Right kidney (tissue), 1 donor: Measurements from ENCODE around the gene TRIO.

Source experiments
- DNase-seq: peaks from one replicate; pipeline ENCODE4 v3.0.0-alpha.2; 2016

Gene TRIO

GRCh38 chr5:14491015-14491915, 348.1 kb downstream of the TRIO start:
- no peak for DNase-seq

- DNase-seq = no peak
These were observed 349.3 kb downstream of the TRIO start for GRCh38 chr5:14492331-14492964.

- DNase-seq = no peak
These were observed 352.2 kb downstream of the TRIO start for GRCh38 chr5:14495301-14495700.

GRCh38 chr5:14497311-14497710, 354.2 kb downstream of the TRIO start:
- DNase-seq = no peak

- DNase-seq = no peak
These were observed 358.5 kb downstream of the TRIO start for GRCh38 chr5:14501353-14502293.

- DNase-seq = no peak
These were observed 359.1 kb downstream of the TRIO start for GRCh38 chr5:14502294-14502690.

GRCh38 chr5:14503017-14503680, 360.0 kb downstream of the TRIO start:
- DNase-seq = no peak

- no peak for DNase-seq
These were observed 360.7 kb downstream of the TRIO start for GRCh38 chr5:14503681-14504331.

- no peak for DNase-seq
These were observed 361.2 kb downstream of the TRIO start for GRCh38 chr5:14504332-14504727.

GRCh38 chr5:14504816-14505215, 361.7 kb downstream of the TRIO start:
- no peak for DNase-seq

GRCh38 chr5:14505310-14506139, 362.4 kb downstream of the TRIO start:
- DNase-seq = no peak

GRCh38 chr5:14506140-14506538, 363.0 kb downstream of the TRIO start:
- no peak for DNase-seq

- DNase-seq = no peak
These were observed 363.5 kb downstream of the TRIO start for GRCh38 chr5:14506661-14507060.

- no peak for DNase-seq
These were observed 364.2 kb downstream of the TRIO start for GRCh38 chr5:14507156-14507941.

- no peak for DNase-seq
These were observed 364.9 kb downstream of the TRIO start for GRCh38 chr5:14508046-14508445.

GRCh38 chr5:14509556-14509955, 366.4 kb downstream of the TRIO start:
- DNase-seq = no peak

GRCh38 chr5:14510156-14510734, 367.1 kb downstream of the TRIO start:
- DNase-seq = no peak

- no peak for DNase-seq
These were observed 367.7 kb downstream of the TRIO start for GRCh38 chr5:14510880-14511279.

GRCh38 chr5:14512574-14512973, 369.4 kb downstream of the TRIO start:
- DNase-seq = no peak
